ENCODE results near the gene CR1.

The CR1 gene

GRCh38 chr1:207644166-207644851 lies 148.4 kb downstream of the CR1 start:
- Mint-ChIP-seq H3K27ac (no peak overlapping the region), H3K9me3 (no peaks in the 10 kb centered on the region), H3K4me1 (peaks cover 5% of the 10 kb centered on the region), H3K36me3 (ENCODE audit: low read depth) (no peaks in the 10 kb centered on the region), H3K4me3 (no peak overlapping the region), H3K27me3 (ENCODE audit: low read depth) (no peaks in the 10 kb centered on the region)
- TF ChIP-seq CTCF (IDR thresholded peaks at IDR 0.05; ENCODE audit: unreplicated experiment in 3 of 3), result no peak

- no peak within 1 kb of the TSS for H3K27ac Mint-ChIP-seq
- no peaks in the 10 kb centered on the region for H3K9me3 Mint-ChIP-seq
- TF ChIP-seq CTCF (IDR thresholded peaks at IDR 0.05; ENCODE audit: unreplicated experiment in 3 of 3), result no peak
- no peak within 1 kb of the TSS for H3K4me3 Mint-ChIP-seq
- no peaks in the 10 kb centered on the region for H3K27me3 Mint-ChIP-seq (ENCODE audit: low read depth)
- peaks cover 5% of the 10 kb centered on the region for H3K4me1 Mint-ChIP-seq
- no peaks in the 10 kb centered on the region for H3K36me3 Mint-ChIP-seq (ENCODE audit: low read depth)
Observed at GRCh38 chr1:207644852-207645634, 149.1 kb downstream of the CR1 start, which contains the start of gene CR1L. TSS of gene CR1L (plus strand) at chr1:207645133. CDS start at chr1:207645234, 101 bp downstream.

GRCh38 chr1:207645635-207646081 lies 149.7 kb downstream of the CR1 start:
- TF ChIP-seq CTCF (IDR thresholded peaks at IDR 0.05; ENCODE audit: unreplicated experiment in 3 of 3), result no peak
- Mint-ChIP-seq H3K27me3 (ENCODE audit: low read depth) (no peaks in the 10 kb centered on the region), H3K27ac (no peak overlapping the region), H3K36me3 (ENCODE audit: low read depth) (no peaks in the 10 kb centered on the region), H3K4me1 (peaks cover 5% of the 10 kb centered on the region), H3K4me3 (no peak overlapping the region), H3K9me3 (no peaks in the 10 kb centered on the region)

GRCh38 chr1:207646171-207646570 lies 150.2 kb downstream of the CR1 start:
- H3K27ac Mint-ChIP-seq, result no peak overlapping the region
- H3K4me3 Mint-ChIP-seq, result no peak overlapping the region
- H3K4me1 Mint-ChIP-seq, result peaks cover 5% of the 10 kb centered on the region
- H3K36me3 Mint-ChIP-seq (ENCODE audit: low read depth), result no peaks in the 10 kb centered on the region
- TF ChIP-seq CTCF (IDR thresholded peaks at IDR 0.05; ENCODE audit: unreplicated experiment in 3 of 3), result no peak
- no peaks in the 10 kb centered on the region for H3K27me3 Mint-ChIP-seq (ENCODE audit: low read depth)
- no peaks in the 10 kb centered on the region for H3K9me3 Mint-ChIP-seq

- Mint-ChIP-seq H3K36me3 (ENCODE audit: low read depth) (no peaks in the 10 kb centered on the region), H3K4me3 (no peak overlapping the region), H3K4me1 (peaks cover 5% of the 10 kb centered on the region), H3K27me3 (ENCODE audit: low read depth) (no peaks in the 10 kb centered on the region), H3K9me3 (no peaks in the 10 kb centered on the region), H3K27ac (no peak overlapping the region)
- no peak for TF ChIP-seq CTCF (IDR thresholded peaks at IDR 0.05; ENCODE audit: unreplicated experiment in 3 of 3)
Observed at GRCh38 chr1:207646944-207647579, 151.1 kb downstream of the CR1 start.

All from nephron (organoid).